ENCODE data around the gene HHLA2.

HHLA2 gene

GRCh38 chr3:108298056-108298455 lies 1.7 kb downstream of the HHLA2 start:
- FAIRE-seq (no peak), DNase-seq (ENCODE audit: insufficient read length, low spot score) (no peak)

DNA sequence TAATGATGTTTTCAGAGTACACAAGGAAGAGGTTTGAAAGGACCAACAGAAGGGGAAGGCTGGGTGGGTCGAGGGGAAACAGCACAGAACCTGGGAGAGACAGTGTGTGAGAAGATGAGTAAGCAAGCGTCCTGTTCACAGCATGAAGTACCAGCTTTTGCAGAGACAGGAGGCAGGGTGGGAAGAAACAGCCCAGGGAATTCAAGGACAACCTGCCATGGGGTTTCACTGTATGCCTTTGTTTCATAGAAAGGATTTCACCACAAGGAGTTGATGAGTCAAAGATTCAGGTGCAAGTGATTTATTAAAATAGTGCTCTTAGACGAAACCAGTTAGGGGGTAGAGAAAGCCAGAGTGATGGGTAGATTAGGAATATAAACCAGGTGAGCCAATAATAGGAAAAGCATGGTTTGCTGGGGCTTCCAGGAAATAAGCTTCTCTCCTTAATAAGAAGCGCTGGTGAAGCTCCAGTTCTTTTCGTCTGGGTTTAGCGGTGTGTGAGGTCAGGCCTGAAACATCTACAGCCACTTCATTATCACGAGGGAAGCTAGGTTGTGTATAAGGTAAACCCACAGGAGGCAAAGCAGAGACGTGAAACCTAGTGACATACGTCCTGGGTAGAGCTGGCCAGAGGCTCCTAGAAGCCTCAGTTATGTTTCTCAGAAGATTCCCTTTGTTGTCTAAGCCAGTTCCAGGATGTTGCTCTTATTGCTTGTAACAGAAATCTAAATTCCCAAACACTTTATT lies 3.9 kb downstream of the HHLA2 start:
- DNase-seq (ENCODE audit: insufficient read length, low spot score) (no peak), FAIRE-seq (no peak)

- no peak for DNase-seq (ENCODE audit: insufficient read length, low spot score)
These were observed 5.5 kb downstream of the HHLA2 start for GRCh38 chr3:108301695-108302404.

DNA sequence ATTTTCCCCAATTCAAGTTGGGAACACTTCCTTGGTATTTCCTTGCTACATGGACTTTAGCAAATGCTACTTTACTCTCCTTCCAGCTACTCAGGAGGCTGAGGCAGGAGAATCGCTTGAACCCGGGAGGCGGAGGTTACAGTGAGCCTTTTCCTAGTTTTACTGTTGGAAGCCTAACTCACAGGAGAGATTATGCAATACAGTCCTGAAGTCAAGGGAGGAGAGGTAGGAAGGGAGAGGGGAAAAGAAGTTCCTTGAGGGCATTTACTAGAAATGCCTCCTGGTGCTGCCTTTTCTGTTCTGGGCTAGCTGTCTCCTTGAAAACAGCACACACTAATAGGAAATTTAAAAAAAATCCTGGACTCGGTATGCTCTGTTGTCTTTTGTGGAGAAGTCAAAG lies 6.2 kb downstream of the HHLA2 start:
- no peak for DNase-seq (ENCODE audit: insufficient read length, low spot score)
- peak; percentile 18 for FAIRE-seq

More at GRCh38 chr3:108301695-108302404, 5.5 kb downstream of the HHLA2 start:
- peak; percentile 86 for FAIRE-seq

GRCh38 chr3:108305484-108306172 lies 9.3 kb downstream of the HHLA2 start:
- DNase-seq (ENCODE audit: insufficient read length, low spot score) = no peak
- FAIRE-seq = no peak

GRCh38 chr3:108311797-108312196 lies 15.4 kb downstream of the HHLA2 start:
- FAIRE-seq = no peak

GRCh38 chr3:108312656-108313055 lies 16.3 kb downstream of the HHLA2 start:
- DNase-seq (ENCODE audit: insufficient read length, low spot score) (no peak), FAIRE-seq (no peak)

More at GRCh38 chr3:108311797-108312196, 15.4 kb downstream of the HHLA2 start:
- DNase-seq (ENCODE audit: insufficient read length, low spot score) = no peak

DNA sequence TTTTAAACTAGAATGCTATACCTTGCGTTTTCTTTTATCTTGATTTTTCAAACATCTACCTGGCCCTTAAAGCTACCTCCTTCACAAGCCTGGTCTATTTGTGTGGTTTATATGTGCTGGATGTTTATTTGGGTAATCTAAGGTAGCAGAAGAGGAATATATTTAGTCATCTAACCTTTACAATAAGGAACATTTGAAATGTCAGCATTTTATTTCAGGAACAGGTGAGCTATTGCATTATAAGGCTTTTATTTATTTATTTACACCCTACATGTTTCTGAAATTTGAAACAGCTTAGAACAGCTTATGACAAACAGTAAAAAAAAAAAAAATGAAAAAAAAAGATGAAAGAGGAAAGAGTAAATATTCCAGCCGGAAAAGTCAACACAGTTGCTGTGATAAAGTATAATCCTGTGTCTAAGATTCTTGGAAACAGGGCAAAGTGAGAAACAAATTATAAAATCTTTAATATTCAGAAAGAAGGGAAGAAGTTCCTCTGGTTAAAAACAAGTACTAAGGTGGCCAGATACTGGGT lies 19.5 kb downstream of the HHLA2 start:
- FAIRE-seq (no peak), DNase-seq (ENCODE audit: insufficient read length, low spot score) (no peak)

DNA sequence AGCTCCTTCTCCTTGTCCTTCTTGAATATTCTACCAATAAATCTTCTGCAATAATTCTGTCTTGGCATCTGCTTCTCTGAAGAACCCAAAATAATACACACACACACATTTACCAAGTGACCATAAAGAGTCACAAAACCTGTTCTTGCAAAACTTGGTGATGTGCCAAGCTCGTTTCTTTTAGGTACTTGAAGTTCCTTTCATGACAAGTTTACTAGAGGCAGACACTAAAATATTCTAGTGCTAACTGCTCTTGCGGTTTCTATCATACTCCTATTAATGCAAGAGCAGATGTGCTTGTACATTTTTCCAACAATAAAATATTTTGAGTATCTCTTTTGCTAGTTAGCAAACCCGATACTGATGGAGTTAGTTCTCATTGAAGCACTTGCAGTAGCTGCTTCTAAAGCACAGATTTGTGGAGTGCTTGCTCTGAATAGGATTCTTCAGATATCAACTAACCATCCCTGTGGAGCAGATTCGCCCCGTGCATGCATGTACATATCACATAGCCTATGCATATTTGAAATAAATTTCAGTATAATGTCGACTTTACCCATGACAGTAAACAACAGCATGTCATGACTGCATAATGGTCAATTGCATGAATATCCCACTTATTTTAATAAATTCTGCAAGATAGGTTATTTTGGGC lies 23.2 kb downstream of the HHLA2 start:
- DNase-seq (ENCODE audit: insufficient read length, low spot score) (no peak), FAIRE-seq (no peak)

- no peak for FAIRE-seq
These were observed 24.5 kb downstream of the HHLA2 start for GRCh38 chr3:108320746-108321350.

DNA sequence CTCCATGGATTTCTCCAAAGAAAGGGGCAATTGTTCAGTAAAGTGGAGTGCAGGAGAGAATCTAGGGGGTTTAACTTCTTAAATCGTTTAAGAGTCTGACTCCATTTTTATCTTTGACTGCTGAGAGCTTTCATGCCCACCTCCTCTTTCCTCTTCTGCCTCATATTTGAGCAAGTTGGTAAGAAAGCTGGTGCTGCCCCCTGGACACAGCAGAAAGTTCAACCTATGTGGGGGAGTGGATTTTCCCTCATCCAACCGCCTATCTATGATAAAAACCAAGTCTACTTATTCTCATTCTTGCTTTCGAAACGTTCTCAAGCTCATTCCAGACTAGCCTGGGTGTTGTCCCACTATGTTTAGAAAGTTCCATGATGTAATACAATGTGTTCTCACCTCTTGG lies 26.0 kb downstream of the HHLA2 start:
- DNase-seq (ENCODE audit: insufficient read length, low spot score) = no peak
- FAIRE-seq = no peak

More at GRCh38 chr3:108320746-108321350, 24.5 kb downstream of the HHLA2 start:
- no peak for DNase-seq (ENCODE audit: insufficient read length, low spot score)

DNA sequence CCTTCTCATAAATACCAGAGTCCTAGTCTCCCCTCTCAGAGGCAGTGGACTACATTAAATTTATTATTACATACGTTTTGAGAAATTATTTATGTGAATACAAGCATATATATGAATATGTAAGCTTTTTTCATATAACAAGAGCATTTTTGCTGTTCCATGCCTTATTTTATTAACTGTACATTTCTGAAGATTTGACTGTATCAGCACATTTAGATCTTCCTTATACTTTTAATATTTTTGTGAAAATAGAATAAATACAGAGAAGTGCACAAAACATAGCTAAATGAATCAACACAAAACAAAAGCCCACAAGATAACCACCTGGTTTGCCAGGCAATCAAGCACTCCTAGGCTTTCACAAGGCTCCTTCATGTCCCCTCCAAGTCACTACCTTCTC lies 27.8 kb downstream of the HHLA2 start:
- FAIRE-seq (no peak), DNase-seq (ENCODE audit: insufficient read length, low spot score) (no peak)

DNA sequence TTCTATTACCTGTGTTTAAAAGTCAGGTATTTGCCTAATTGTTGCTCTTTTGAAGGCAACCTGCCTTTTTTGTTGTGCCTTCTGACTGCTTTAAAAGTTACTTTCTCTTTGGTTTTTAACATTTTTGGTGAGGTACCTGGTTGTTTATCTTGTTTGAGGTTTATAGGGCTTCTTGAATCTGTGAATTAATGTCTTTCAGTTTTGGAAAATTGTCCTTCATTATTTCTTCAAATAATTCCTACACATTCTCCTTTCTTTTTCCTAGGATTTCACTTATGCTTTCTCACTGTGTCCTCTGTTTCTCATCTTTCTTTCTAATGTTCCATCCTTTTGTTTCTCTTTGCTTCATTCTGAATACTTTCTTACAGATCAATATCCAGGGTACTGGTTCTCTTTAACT lies 30.8 kb downstream of the HHLA2 start:
- DNase-seq (ENCODE audit: insufficient read length, low spot score) = no peak
- no peak for FAIRE-seq

- DNase-seq (ENCODE audit: insufficient read length, low spot score) (no peak), FAIRE-seq (no peak)
These were observed 32.6 kb downstream of the HHLA2 start for GRCh38 chr3:108328821-108329486.

GRCh38 chr3:108329508-108329907 lies 33.2 kb downstream of the HHLA2 start:
- FAIRE-seq = no peak

DNA sequence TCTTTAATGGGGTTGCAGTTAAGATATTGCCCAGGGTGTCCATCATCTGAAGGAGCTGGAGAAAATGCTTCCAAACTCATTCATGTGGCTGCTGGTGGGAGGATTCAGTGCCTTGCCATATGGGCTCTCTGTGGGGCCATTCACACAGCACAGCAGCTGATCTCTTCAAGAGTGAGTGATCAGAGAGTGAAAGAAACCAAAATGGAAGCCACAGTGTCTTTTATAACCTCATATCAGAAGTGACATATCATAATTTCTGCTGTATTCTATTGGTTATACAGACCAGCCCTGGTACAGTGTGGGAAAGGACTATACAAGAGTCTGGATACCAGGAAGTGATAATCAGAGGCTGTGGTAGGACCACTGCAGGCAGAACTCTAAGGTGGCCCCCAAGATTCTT lies 33.6 kb downstream of the HHLA2 start:
- DNase-seq (ENCODE audit: insufficient read length, low spot score) (no peak), FAIRE-seq (no peak)

More at GRCh38 chr3:108329508-108329907, 33.2 kb downstream of the HHLA2 start:
- DNase-seq (ENCODE audit: insufficient read length, low spot score) = no peak

- FAIRE-seq = no peak
- no peak for DNase-seq (ENCODE audit: insufficient read length, low spot score)
These were observed 35.4 kb downstream of the HHLA2 start for GRCh38 chr3:108331792-108332191.

GRCh38 chr3:108333961-108334360 lies 37.6 kb downstream of the HHLA2 start:
- FAIRE-seq (no peak), DNase-seq (ENCODE audit: insufficient read length, low spot score) (no peak)

- DNase-seq (ENCODE audit: insufficient read length, low spot score) (no peak), FAIRE-seq (no peak)
These were observed 38.4 kb downstream of the HHLA2 start for GRCh38 chr3:108334701-108335100.

All from GM19239 (cell line).